Measurements from ENCODE around the gene MSANTD1.
"Not testable (repeated sequence)": the region's sequence is repeated elsewhere in the genome, so short reads cannot be mapped to it uniquely, and the experiment has no call there.

MSANTD1 gene

DNA sequence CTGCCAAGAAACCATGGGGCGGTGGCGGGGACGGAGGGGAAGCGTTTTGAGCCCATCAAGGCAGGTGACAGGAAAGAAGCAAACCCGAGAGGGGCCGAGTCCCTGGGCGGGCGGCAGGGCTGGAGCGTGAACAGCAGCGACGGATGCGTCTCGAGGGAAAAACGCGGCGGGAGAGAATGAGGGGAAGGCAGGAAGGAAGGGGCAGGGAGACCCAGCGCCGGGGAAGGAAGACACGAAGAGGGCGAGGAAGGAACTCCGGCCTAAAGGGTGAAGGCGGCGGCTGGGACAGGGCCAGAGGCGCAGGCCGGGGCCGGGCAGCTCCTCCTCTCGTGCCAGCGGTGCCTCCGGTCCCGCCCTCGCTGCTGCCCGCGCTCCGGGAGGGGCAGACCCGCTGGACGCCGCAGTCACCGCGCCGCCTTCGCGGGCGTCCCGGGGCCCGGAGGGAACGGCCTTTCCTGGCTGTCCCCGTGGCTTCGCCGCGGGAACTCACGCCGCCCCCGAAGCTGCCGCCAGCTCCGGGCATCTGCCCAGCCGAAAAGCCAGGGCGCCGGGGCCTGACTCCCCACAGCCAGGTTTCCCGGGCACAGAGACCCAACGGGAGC, 43.1 kb downstream of the MSANTD1 start:
- DNase-seq: peak; percentile 51 to 54

- DNase-seq: peak; percentile 82 to 90
Observed at GRCh38 chr4:3292571-3293400, 43.8 kb downstream of the MSANTD1 start, which contains the start of gene RGS12. Gene RGS12, plus strand, starts transcription at chr4:3293021. Its CDS starts 23,150 bp downstream, at chr4:3316171.

DNA sequence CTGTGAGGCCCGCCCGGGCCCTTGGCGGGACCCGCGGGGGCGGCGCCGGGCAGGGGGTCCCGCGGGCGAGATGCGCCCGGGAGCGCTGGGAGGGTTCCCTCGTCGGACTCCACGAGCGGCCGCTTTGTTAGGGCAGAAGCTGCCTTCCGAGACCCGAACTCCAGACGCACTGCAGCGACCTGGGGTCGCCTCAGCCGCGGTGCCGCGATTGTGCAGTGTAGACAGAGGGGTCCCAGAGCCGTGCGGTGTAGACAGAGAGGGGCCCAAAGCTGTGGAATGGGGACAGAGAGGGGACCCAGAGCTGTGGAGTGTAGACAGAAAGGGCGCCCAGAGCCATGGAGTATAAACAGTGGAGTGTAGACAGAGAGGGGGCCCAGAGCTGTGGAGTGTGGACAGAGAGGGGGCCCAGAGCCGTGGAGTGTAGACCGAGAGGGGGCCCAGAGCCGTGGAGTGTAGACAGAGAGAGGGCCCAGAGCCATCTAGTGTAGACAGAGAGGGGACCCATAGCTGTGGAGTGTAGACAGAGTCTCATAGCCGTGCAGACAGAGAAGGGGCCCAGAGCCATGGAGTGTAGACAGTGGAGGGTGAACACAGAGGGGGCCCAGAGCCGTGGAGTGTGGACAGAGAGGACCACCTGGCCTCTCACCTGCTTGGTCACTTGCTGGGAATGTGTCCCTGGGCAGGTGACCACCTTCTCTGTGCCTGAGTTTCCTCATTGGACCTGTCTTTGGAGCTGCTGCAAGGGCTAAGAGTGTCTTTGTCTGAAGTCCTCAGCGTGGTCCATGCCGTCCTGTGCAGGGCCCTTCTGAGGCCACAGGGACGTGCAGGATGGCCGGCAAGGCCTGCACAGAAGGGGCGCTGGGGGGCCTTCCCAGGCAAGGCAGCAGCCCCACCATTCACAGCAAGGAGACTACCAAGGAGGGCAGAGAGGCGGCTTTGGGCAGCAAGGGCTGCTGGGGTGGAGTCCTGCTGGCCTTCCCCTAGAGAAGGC, 44.7 kb downstream of the MSANTD1 start:
- no peak for DNase-seq

DNA sequence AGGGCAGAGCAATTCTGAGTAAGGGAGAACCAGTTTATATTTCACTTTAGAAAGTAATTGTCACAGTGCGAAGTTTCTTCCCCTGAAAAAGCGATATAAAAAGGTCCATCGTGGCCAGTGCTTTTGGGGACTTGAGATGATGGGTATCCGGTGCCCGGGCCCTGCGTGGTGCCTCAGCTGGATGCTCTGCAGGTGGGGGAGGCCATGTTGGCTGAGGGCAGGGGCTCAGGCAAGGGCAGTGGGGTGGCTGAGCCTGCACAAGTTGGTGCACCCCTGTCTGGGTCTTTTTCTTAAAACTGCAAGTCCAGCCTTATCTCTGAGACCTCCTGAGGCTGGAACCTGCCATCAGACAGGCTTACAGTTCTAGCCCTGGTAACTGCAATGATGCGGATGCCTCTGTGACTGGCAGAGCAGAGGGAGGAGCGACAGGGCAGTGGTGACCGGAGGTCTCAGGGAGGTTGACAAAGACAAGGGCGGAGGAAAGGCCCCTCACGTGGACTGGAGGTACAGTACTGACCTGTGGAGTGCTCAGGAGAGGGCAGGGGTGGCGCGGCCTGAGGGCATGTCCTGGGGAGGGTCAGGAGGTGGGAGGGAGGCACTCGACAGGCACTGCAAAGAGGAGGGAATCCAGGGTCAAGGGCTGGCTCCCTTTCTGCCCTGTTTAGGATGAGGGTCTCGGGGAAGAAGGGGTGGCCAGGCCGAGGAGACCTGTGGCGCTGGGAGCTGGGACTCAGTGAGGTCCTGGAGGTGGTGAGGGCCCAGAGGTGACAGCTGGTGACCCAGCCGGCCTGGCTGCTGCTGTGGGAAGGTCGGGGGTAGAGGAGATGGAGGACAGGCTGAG, 45.7 kb downstream of the MSANTD1 start:
- DNase-seq: no peak

DNA sequence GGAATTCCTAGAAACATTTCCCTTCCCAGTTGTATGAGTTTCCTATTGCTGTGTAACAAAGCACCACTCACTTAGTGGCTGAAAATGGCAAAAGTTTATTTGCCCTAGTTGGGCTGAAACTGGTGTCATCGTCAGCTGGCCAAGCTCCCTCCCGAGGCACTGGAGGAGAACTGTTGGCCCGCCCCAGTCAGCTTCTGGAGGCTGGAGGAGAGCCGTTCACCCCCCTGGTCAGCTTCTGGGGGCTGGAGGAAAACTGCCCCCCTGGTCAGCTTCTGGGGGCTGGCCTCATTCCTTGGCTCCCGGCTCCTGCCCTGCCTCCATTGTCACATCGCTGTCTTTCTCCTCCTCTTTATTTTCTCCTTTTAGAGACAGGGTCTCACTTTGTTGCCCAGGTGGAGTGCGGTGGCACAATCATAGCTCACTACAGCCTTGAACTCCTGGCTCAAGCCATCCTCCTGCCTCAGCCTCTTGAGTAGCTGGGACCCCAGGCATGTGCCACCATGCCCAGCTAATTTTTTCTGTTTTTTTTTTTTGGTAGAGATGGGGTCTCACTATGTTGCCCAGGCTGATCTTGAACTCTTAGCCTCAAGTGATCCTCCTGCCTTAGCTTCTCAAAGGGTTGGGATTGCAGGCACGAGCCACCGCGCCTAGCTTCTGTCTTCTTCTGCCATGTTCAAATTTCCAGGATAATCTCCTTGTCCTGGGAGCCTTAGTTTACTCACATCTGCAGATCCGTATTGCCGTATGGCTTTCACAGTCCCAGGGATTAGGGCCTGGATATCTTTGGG, 47.1 kb downstream of the MSANTD1 start:
- DNase-seq: no peak

- no peak for DNase-seq
Observed at GRCh38 chr4:3296651-3297050, 47.7 kb downstream of the MSANTD1 start.

DNA sequence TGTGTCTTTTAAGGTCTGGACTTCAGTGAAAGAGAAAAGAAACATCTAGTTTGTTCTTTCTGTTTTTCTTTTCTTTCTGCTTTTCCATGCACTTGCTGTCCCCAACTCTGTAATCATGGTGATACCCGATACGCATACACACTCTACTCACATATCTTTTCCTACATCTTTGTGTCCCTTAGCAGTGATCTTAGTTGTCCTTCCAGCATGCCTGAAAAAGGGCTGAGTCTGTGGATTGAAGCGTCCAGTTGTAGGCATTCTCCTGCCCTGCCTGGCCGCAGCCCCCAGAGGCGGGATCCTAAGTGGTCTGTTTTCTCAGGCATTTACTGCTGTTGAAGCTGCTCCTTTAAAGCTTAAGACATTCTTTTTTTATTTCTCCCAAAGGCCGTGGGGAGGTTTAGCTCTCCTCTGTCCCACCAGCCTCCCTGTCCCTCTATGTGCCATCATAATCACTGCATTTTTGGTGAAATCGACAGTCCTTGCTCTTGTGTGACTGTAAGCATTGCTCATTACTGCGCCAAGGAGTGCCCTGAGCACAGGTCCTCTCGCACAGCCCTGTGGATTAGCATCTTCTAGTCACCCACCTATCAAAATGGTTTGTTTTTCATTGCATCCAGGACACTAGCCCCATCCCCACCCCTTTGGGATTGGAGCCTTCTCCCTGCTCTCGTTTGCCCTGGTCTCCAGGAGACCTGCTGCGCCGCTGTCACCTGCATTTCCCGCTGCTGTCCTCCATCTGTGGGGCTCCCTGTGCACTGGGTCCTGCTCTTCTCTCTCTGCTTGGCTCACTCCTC, 48.3 kb downstream of the MSANTD1 start:
- no peak for DNase-seq

DNA sequence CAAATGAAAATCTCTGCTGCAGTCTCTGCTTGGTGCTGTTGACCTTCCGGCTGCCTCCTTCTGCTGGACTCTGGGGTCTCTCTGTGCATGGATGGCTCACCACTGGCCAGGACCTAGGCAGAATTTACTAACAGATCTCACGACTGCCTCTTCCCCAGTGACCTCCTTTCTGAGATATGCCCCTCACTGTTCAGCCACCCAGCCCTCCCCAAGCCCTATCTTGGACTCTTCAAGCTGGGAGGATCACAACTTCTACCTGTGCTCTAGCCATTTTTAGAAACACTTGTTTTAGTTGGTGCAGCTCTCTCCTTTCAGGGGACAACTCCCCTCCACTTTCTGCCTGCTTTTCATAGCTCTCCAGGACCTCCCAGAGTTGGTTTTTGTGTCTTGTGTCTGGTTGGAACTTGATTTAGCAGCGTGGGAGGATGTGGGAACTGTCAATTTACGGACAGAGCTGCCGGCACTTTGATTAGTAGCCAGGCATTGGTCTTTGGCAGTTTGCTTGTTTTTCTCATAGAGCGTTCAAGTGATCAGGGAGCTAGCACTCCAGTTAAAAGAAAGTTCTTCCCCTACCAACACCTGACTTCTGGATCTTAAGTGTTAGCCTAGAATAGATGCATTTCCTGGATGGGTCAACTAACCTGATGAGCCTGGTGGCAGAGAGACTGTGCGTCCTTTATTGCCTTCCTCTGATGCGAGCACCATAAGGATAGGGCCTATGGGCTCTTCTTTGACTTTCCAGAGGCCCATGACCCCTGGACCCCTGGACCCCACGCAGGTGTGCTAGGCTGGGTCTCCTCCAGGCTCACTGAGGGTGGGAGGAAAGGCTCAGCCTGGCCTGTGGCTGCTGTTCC, 50.4 kb downstream of the MSANTD1 start:
- DNase-seq: no peak

GRCh38 chr4:3299976-3300671, 51.2 kb downstream of the MSANTD1 start:
- peak in 1 of 2 experiments; percentile 13 for DNase-seq

GRCh38 chr4:3300882-3301281, 51.9 kb downstream of the MSANTD1 start:
- DNase-seq: not testable (repeated sequence)

DNA sequence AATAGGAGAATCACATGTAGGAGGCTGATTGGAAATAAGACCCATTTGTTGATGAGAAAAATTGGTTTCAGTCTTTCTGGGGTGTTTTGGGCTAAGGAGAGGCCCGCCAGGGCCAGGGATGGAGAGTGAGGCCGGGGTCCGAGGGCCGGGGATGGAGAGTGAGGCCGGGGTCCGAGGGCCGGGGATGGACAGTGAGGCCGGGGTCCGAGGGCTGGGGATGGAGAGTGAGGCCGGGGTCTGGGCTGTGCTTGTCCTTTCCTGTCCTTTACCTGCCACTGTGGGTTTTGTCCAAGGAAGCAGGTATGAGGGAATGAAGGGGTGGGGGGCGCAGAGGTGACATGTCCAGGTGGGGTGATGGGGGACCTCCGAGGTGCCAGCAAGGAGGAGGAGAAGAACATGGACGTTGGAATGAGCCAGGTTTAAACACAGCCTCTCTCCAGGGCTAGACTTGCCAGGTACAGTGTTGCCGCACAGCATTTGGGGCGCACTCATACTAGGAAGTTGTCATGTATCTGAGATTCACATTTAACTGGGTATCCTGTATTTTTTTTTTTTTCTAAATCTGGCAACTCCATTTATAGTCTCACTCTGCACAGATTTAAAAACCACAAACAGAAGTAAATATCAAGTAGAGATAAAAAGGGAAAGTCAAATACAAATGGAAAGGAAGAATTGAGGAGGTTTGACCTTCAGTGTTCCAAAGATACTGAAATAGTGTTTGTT, 52.7 kb downstream of the MSANTD1 start:
- no peak for DNase-seq

DNA sequence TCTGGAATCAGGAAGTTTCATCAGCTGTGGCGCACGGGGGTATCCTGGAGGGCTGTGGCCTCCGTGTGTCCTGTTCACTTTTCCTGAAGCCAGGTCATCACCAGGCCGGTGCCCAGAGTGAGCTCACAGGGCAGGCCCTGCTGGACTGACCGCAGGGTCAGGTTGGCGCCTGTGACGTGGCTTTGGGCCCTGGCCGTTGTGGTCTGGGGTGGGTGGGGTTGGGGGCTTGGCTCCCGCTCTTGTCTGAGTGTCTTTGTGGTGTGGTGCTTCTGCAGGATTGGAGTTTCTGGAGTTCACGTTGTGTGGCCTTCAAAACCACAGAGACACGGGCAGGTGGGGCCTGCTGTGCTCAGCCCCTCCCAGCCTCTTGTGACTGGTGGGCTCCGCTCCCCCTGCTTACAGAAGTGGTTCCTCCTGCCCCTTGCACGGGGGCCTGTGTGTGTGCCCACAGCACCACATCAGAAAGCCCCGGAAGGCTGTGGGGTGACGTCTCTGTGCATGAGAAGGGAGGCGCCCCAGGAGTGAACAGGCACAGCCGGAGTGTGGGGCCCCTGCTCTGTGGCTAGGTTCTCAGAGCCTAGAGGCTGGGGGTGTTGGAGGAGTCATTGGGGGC, 53.3 kb downstream of the MSANTD1 start:
- DNase-seq: no peak

DNA sequence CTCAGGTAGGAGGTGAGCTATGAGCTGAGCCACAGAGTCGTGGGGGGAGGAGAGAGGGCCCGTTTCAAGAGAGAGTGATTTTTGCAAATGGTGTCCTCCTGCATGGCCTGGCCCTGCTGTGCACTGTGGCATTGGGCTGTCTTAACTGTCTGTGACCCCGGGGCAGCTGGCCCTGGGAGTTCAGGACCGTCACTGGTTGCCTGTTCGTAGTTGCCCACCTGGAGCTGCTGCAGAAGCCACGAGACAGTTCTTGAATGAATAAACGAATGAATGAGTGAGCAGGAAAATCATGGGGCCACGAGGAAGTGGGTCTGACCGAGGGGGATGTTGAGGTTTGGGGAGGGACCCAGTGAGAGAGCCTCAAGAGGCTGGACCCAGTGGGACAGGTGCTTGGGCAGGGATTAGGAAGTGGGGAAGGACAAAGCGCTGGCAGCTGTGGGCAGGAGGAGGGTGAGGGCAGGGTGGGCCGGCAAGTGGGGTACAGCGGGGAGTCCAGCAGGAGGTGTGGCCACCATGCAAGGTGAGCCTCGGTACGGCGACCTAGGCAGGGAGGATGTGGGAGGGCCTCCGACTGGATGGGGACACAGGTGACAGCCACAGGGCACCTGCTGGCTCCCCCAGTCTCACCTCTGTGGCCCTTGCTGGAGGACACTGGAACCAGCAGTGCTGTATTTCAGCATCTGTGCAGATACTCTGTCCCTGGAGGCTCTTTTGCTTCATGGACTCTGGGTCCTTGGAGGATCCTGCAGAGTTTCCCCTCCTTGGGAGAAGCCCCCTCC, 54.0 kb downstream of the MSANTD1 start:
- no peak for DNase-seq

DNA sequence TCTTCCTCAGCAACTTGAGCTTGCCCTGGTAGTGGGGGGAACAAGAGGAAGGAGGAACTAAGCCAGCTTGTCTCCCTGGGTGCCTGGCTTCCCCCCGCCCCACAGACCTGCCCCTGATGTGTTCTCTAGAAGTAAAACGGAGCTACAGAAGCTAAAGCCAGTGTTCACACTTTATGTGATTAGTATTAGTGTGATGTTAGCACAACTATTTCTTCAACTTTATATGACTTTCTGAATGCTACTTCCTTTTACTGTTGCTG, 54.5 kb downstream of the MSANTD1 start:
- DNase-seq: no peak

DNA sequence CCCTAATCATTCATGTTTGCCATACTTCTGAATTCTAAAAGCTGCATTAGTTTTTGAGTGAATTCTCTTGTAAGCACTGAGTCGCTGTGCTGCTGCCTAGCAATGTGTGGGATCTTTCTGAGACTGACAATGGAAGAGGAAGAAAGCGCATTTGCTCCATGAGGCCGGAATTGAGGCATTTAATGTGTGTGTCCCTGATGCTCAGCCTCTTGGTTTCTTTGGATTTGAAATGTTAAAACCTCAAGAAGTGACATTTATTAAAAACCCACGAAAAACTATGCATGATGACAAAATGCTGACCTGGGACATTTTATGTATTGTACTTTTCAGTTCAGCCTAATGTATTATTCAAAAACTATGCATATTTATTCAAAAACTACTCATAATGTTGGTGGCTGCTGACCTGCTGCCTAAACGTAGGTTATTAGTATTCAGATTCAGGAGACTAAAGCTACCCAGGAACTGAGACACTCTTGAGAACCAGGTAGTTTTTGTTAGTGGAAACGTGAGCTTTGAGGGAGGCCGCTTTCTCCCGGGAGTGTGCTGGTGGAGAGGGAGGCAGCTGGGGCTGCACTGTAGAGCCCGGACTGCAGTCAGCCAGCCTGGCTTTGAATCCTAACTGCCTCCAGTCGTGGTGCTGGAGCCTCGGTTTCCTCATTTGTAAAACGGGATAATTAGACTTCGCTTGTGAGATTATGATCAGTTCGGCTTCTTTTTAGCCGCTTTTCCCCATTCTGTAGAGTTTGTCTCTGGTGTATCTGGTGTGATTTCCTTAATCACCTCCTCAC, 55.2 kb downstream of the MSANTD1 start:
- peak in 1 of 2 experiments; percentile 20 for DNase-seq

All from NCI-H524 (cell line).